Thyroid gland (tissue), 4 donors: ENCODE results near the gene ZNF474. TPM values are rescaled to one million over a fixed set of nuclear protein-coding genes. Genes with fewer than 3 reads are reported as not detected.

Experiments used
- DNase-seq, 2 donors: peaks; one replicate each; pipeline ENCODE4 v3.0.0-alpha.2; 2019
- H3K27ac ChIP-seq, 3 donors: fragments of 200-600 bp; sonication (generic); 1 replicate in 2 of 3; 2 replicates in 1 of 3; pipeline ENCODE4 v1.5.1; 2016 to 2019; ENCODE audit warnings: mild to moderate bottlenecking in 1 of 3, moderate library complexity in 1 of 3
- H3K27me3 ChIP-seq: fragments of 200-600 bp; sonication (generic); one replicate; pipeline ENCODE4 v1.5.1; 2019
- H3K36me3 ChIP-seq, 2 donors: fragments of 200-600 bp; sonication (generic); one replicate each; pipeline ENCODE4 v1.5.1; 2016 to 2019
- H3K4me1 ChIP-seq, 2 donors: fragments of 200-600 bp; sonication (generic); one replicate each; pipeline ENCODE4 v1.5.1; 2017 to 2019
- H3K4me3 ChIP-seq, 3 donors: fragments of 200-600 bp; sonication (generic); replicated peaks in 1 of 3; 1 replicate in 2 of 3; 2 replicates in 1 of 3; pipeline ENCODE4 v1.5.1; 2016; ENCODE audit warnings: mild to moderate bottlenecking in 1 of 3
- H3K9me3 ChIP-seq: fragments of 200-600 bp; sonication (generic); one replicate; pipeline ENCODE4 v1.5.1; 2017
- CTCF ChIP-seq, 6 experiments: fragments of 200-600 bp in 3 of 6; fragments of 450-650 bp in 3 of 6; sonication (generic) in 3 of 6; IDR thresholded peaks; one replicate each; pipeline ENCODE4 v1.5.1; 2016 to 2019; ENCODE audit warnings: antibody characterized with exemption in 6 of 6, mild to moderate bottlenecking in 2 of 6, inconsistent platforms in 1 of 6, moderate library complexity in 1 of 6
- POLR2A ChIP-seq, 2 donors: fragments of 450-650 bp; IDR thresholded peaks; one replicate each; pipeline ENCODE4 v1.6.1; 2017; ENCODE audit warnings: antibody characterized with exemption in 2 of 2, mild to moderate bottlenecking in 2 of 2, moderate library complexity in 1 of 2
- WGBS, 2 donors: methylation state at CpG; one replicate each; pipeline ENCODE4 v1.1.5; 2017; 5-methylcytosine and 5-hydroxymethylcytosine counted together
- intact Hi-C: fragments of 100-400 bp; cut with DNase I; formaldehyde crosslinking; loops from one replicate; pipeline ENCODE4 v1.15.1; 2023
- total RNA-seq, 4 donors: library from RNA; depleted of rRNA; stranded (reverse); fragments of >200 nt; gene quantifications; one replicate each; pipeline ENCODE4 v1.2.3, GENCODE V29; 2016

Gene ZNF474
- total RNA-seq, 4 donors from 2014 or later: 0.33 to 1.5 (median 0.54) TPM; not detected in 1

GRCh38 chr5:122163121-122164069, 34.0 kb downstream of the ZNF474 start:
- Histone ChIP-seq H3K4me1 (peaks cover 13 to 21% of the 10 kb centered on the region in 2 donors), H3K27ac (peak overlapping the region; percentile 68 to 84 (median 69)), H3K9me3 (no peaks in the 10 kb centered on the region), H3K4me3 (no peak overlapping the region), H3K27me3 (no peaks in the 10 kb centered on the region), H3K36me3 (no peaks in the 10 kb centered on the region)
- TF ChIP-seq POLR2A (IDR thresholded peaks at IDR 0.05) (no peak), CTCF (IDR thresholded peaks at IDR 0.05) (no peak)
- peak in 1 of 2 donors; percentile 38 for DNase-seq
- intact Hi-C loops: loop anchor here (5.0 kb wide), 1 partner anchor 71 kb away; no protein-coding TSS in a partner anchor
- 32 to 35% methylated on average over 4 of the region's 4 CpGs for WGBS, 2 donors

GRCh38 chr5:122164070-122164435, 34.7 kb downstream of the ZNF474 start:
- Histone ChIP-seq H3K27ac (peak overlapping the region; percentile 68 to 84 (median 69)), H3K27me3 (no peaks in the 10 kb centered on the region), H3K9me3 (no peaks in the 10 kb centered on the region), H3K36me3 (no peaks in the 10 kb centered on the region), H3K4me3 (no peak overlapping the region), H3K4me1 (peaks cover 13 to 21% of the 10 kb centered on the region in 2 donors)
- TF ChIP-seq CTCF (IDR thresholded peaks at IDR 0.05) (no peak), POLR2A (IDR thresholded peaks at IDR 0.05) (no peak)
- intact Hi-C loops: loop anchor here (5.0 kb wide), 1 partner anchor 72 kb away; no protein-coding TSS in a partner anchor
- no peak for DNase-seq

GRCh38 chr5:122164831-122165558, 35.6 kb downstream of the ZNF474 start:
- H3K27ac ChIP-seq: peak overlapping the region in 1 of 3 donors; percentile 84
- 92 to 97% methylated on average over 3 of the region's 3 CpGs for WGBS, 2 donors
- no peak for TF ChIP-seq CTCF (IDR thresholded peaks at IDR 0.05)
- no peak for TF ChIP-seq POLR2A (IDR thresholded peaks at IDR 0.05)

GRCh38 chr5:122165559-122166078, 36.3 kb downstream of the ZNF474 start:
- Histone ChIP-seq H3K27me3 (no peaks in the 10 kb centered on the region), H3K4me3 (no peak overlapping the region), H3K9me3 (no peaks in the 10 kb centered on the region), H3K36me3 (no peaks in the 10 kb centered on the region), H3K27ac (no peak overlapping the region), H3K4me1 (peaks cover 13 to 21% of the 10 kb centered on the region in 2 donors)
- no peak for TF ChIP-seq CTCF (IDR thresholded peaks at IDR 0.05)
- TF ChIP-seq POLR2A (IDR thresholded peaks at IDR 0.05): no peak
- intact Hi-C loops: no loop called here
- WGBS, 2 donors: 88 to 94% methylated on average over 3 of the region's 3 CpGs
- DNase-seq: no peak

More at GRCh38 chr5:122164831-122165558, 35.6 kb downstream of the ZNF474 start:
- H3K4me3 ChIP-seq: no peak overlapping the region
- H3K9me3 ChIP-seq: no peaks in the 10 kb centered on the region
- DNase-seq: no peak
- no peaks in the 10 kb centered on the region for H3K36me3 ChIP-seq
- intact Hi-C loops: loop anchor here (5.0 kb wide), 1 partner anchor 73 kb away; no protein-coding TSS in a partner anchor
- no peaks in the 10 kb centered on the region for H3K27me3 ChIP-seq
- peaks cover 13 to 21% of the 10 kb centered on the region in 2 donors for H3K4me1 ChIP-seq
